ENCODE results near the gene CRTC3. TPM values are rescaled to one million over a fixed set of nuclear protein-coding genes. Genes with fewer than 3 reads are reported as not detected.

Gene CRTC3
- total and polyA plus RNA-seq, 2 donors (not counting 1 experiment from before 2014, with no cell fraction given): 18.3 to 23.4 TPM

DNA sequence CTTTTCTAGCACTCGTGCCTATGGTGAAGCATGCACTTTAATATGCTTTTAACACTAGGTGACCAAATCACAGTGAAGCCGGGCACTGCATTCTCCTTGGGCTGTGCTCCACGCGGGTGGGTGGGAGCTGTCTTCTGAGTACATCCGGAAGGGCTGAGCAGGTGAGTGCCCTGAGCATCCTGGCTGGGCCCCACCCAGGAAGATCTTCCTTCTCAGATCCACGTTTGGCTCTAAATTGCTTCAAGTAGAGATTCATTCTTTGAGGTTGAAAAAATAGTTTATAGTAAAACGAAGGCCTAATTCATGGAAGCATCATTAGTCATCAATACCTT lies 113.5 kb downstream of the CRTC3 start:
- H3K4me2 ChIP-seq (ENCODE audit: extremely low read depth, insufficient read depth, low read length): no peak overlapping the region
- no peak overlapping the region for H2AFZ ChIP-seq (ENCODE audit: low read length)
- no peaks in the 10 kb centered on the region for H4K20me1 ChIP-seq (ENCODE audit: control insufficient read depth, extremely low read depth, insufficient read depth, low read length)
- H3K4me3 ChIP-seq (replicated peaks in 1 of 4; ENCODE audit: control extremely low read depth in 1 of 4, insufficient read depth in 1 of 4, low read depth in 3 of 4, low read length in 4 of 4): no peak overlapping the region
- no peaks in the 10 kb centered on the region for H3K27me3 ChIP-seq (ENCODE audit: control insufficient read depth, insufficient read depth, low read length)
- no peaks in the 10 kb centered on the region for H3K79me2 ChIP-seq (ENCODE audit: control insufficient read depth, insufficient read depth, low read length)
- TF ChIP-seq, protein P1, sequence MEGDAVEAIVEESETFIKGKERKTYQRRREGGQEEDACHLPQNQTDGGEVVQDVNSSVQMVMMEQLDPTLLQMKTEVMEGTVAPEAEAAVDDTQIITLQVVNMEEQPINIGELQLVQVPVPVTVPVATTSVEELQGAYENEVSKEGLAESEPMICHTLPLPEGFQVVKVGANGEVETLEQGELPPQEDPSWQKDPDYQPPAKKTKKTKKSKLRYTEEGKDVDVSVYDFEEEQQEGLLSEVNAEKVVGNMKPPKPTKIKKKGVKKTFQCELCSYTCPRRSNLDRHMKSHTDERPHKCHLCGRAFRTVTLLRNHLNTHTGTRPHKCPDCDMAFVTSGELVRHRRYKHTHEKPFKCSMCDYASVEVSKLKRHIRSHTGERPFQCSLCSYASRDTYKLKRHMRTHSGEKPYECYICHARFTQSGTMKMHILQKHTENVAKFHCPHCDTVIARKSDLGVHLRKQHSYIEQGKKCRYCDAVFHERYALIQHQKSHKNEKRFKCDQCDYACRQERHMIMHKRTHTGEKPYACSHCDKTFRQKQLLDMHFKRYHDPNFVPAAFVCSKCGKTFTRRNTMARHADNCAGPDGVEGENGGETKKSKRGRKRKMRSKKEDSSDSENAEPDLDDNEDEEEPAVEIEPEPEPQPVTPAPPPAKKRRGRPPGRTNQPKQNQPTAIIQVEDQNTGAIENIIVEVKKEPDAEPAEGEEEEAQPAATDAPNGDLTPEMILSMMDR (conservative IDR thresholded peaks at IDR 0.05 in 1 of 2, IDR thresholded peaks at IDR 0.05 in 1 of 2; ENCODE audit: low read depth in 1 of 2, low read length in 2 of 2): no peak
- TF ChIP-seq EZH2 (IDR thresholded peaks at IDR 0.05; ENCODE audit: low read length, missing control alignments): no peak
- H3K9ac ChIP-seq (ENCODE audit: insufficient read depth, low read length): no peak overlapping the region
- no peak for DNase-seq (ENCODE audit: low read depth in 2 of 2)
- peaks cover 2% of the 10 kb centered on the region for H3K4me1 ChIP-seq (ENCODE audit: control insufficient read depth, extremely low read depth, insufficient read depth, low read length)
- no peaks in the 10 kb centered on the region for H3K9me3 ChIP-seq (ENCODE audit: control insufficient read depth, insufficient read depth, low read depth, low read length)
- H3K36me3 ChIP-seq (ENCODE audit: control insufficient read depth, insufficient read depth, low read length): peaks cover 24% of the 10 kb centered on the region
- no peak overlapping the region for H3K27ac ChIP-seq (ENCODE audit: insufficient read depth, low read length)

DNA sequence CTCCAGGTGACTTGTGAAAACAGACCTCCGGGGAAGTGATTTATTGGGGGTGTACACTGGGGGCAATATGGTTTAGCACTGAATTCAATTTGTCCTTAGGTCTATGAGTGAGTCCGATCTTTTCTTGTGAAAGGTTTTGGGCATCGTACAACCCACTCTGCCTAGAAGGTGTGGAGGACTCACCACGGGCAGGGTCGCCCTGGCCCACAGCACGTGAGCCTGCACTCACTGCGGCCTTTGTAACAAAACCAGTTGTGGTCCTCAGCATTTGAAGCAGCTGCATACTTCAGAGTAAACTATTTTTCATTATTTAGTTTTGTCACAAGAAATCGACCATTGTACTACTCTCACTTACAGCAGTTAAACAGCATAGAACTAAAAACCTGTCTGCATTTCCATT lies 114.8 kb downstream of the CRTC3 start:
- peaks cover 16% of the 10 kb centered on the region for H3K36me3 ChIP-seq (ENCODE audit: control insufficient read depth, insufficient read depth, low read length)
- TF ChIP-seq, protein P1 (conservative IDR thresholded peaks at IDR 0.05 in 1 of 2, IDR thresholded peaks at IDR 0.05 in 1 of 2; ENCODE audit: low read depth in 1 of 2, low read length in 2 of 2): no peak
- no peak for TF ChIP-seq EZH2 (IDR thresholded peaks at IDR 0.05; ENCODE audit: low read length, missing control alignments)
- no peak for DNase-seq (ENCODE audit: low read depth in 2 of 2)

DNA sequence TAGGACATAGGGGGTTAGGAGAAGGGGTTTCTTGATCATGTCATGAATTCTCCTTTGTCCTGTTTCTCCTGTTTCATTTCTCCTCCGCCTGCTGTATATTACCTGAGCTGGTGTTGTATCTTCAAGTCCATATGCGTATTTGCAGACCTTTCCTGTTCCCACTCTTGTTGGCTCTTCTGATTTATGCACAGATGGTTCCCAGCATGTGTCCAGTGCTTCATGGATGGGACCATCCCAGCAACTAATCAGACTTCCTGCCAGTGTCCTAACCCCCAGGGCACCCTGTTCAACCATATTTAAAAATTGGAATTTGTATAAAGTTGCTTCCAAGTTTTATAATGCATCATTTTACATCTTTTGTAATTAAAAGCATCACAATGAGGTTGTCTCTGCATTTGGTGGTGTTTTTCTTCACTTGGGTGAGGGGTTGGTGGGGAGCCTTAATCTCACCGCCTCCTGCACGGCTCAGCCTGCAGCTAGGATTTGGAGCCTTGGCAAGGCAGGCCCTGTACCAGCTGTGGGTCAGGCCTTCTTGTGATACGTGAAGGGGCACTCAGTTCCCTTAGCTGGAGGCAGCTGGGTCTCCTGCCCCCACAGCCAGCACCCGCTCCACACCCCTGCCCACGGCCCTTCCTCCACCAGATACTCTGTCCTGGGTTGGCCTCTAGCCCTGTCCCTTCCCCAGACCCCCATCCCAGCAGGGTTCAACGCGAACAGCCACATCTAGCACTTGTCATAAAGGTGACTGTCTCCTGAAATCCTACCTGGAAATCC lies 115.4 kb downstream of the CRTC3 start:
- no peak overlapping the region for H3K4me2 ChIP-seq (ENCODE audit: extremely low read depth, insufficient read depth, low read length)
- peaks cover 16% of the 10 kb centered on the region for H3K36me3 ChIP-seq (ENCODE audit: control insufficient read depth, insufficient read depth, low read length)
- no peak overlapping the region for H3K9ac ChIP-seq (ENCODE audit: insufficient read depth, low read length)
- no peak overlapping the region for H3K27ac ChIP-seq (ENCODE audit: insufficient read depth, low read length)
- no peak for DNase-seq (ENCODE audit: low read depth in 2 of 2)
- H4K20me1 ChIP-seq (ENCODE audit: control insufficient read depth, extremely low read depth, insufficient read depth, low read length): no peaks in the 10 kb centered on the region
- no peak overlapping the region for H2AFZ ChIP-seq (ENCODE audit: low read length)
- H3K9me3 ChIP-seq (ENCODE audit: control insufficient read depth, insufficient read depth, low read depth, low read length): no peaks in the 10 kb centered on the region
- H3K27me3 ChIP-seq (ENCODE audit: control insufficient read depth, insufficient read depth, low read length): no peaks in the 10 kb centered on the region
- H3K79me2 ChIP-seq (ENCODE audit: control insufficient read depth, insufficient read depth, low read length): no peaks in the 10 kb centered on the region
- H3K4me1 ChIP-seq (ENCODE audit: control insufficient read depth, extremely low read depth, insufficient read depth, low read length): peaks cover 4% of the 10 kb centered on the region
- H3K4me3 ChIP-seq (replicated peaks in 1 of 4; ENCODE audit: control extremely low read depth in 1 of 4, insufficient read depth in 1 of 4, low read depth in 3 of 4, low read length in 4 of 4): no peak overlapping the region
- TF ChIP-seq, protein P1 (conservative IDR thresholded peaks at IDR 0.05 in 1 of 2, IDR thresholded peaks at IDR 0.05 in 1 of 2; ENCODE audit: low read depth in 1 of 2, low read length in 2 of 2): no peak
- no peak for TF ChIP-seq EZH2 (IDR thresholded peaks at IDR 0.05; ENCODE audit: low read length, missing control alignments)

More for the DNA sequence above, 114.8 kb downstream of the CRTC3 start:
- no peaks in the 10 kb centered on the region for H3K9me3 ChIP-seq (ENCODE audit: control insufficient read depth, insufficient read depth, low read depth, low read length)
- no peak overlapping the region for H2AFZ ChIP-seq (ENCODE audit: low read length)
- no peak overlapping the region for H3K4me3 ChIP-seq (replicated peaks in 1 of 4; ENCODE audit: control extremely low read depth in 1 of 4, insufficient read depth in 1 of 4, low read depth in 3 of 4, low read length in 4 of 4)
- H3K9ac ChIP-seq (ENCODE audit: insufficient read depth, low read length): no peak overlapping the region
- no peaks in the 10 kb centered on the region for H3K27me3 ChIP-seq (ENCODE audit: control insufficient read depth, insufficient read depth, low read length)
- no peaks in the 10 kb centered on the region for H3K79me2 ChIP-seq (ENCODE audit: control insufficient read depth, insufficient read depth, low read length)
- H3K4me1 ChIP-seq (ENCODE audit: control insufficient read depth, extremely low read depth, insufficient read depth, low read length): peaks cover 3% of the 10 kb centered on the region
- no peak overlapping the region for H3K4me2 ChIP-seq (ENCODE audit: extremely low read depth, insufficient read depth, low read length)
- no peaks in the 10 kb centered on the region for H4K20me1 ChIP-seq (ENCODE audit: control insufficient read depth, extremely low read depth, insufficient read depth, low read length)
- H3K27ac ChIP-seq (ENCODE audit: insufficient read depth, low read length): no peak overlapping the region

Measured in fibroblast of lung (primary cell).